CD4-positive, alpha-beta memory T cell (primary cell): ENCODE data around the gene RAB1B. TPM values are rescaled to one million over a fixed set of nuclear protein-coding genes. Genes with fewer than 3 reads are reported as not detected.

Experiments used
- CTCF ChIA-PET: fragments of 350-600 bp; sonication (Branson Sonifier 250); formaldehyde crosslinking; loops from one replicate; lab custom pipeline; 2021; ENCODE audit warnings: inconsistent platforms; ENCODE audit not compliant: partially characterized antibody; lab: Charles Lee
- POLR2A ChIA-PET: fragments of 350-600 bp; sonication (Branson Sonifier 250); formaldehyde crosslinking; loops from one replicate; lab custom pipeline; 2021; ENCODE audit not compliant: partially characterized antibody; lab: Charles Lee
- DNase-seq, 5 donors: peaks; one replicate each; pipeline versions ENCODE4 v3.0.0 to v3.0.0-alpha.2; 2020 to 2022; ENCODE audit warnings: mixed read lengths in 1 of 5
- H3K27ac ChIP-seq: one replicate; pipeline ENCODE4 v1.7.0; 2013; ENCODE audit warnings: low read depth, low read length
- H3K27me3 ChIP-seq: 2 replicates; pipeline ENCODE4 v1.7.0; 2013; ENCODE audit warnings: mild to moderate bottlenecking, low read length, moderate library complexity; ENCODE audit not compliant: insufficient read depth
- H3K36me3 ChIP-seq: 2 replicates; pipeline ENCODE4 v1.7.0; 2013; ENCODE audit warnings: mild to moderate bottlenecking, low read length, moderate library complexity; ENCODE audit not compliant: insufficient read depth
- H3K4me1 ChIP-seq: 2 replicates; pipeline ENCODE4 v1.7.0; 2013; ENCODE audit warnings: mild to moderate bottlenecking, low read length, moderate library complexity; ENCODE audit not compliant: insufficient read depth
- H3K4me3 ChIP-seq, 2 donors: one replicate each; pipeline ENCODE4 v1.7.0; 2013; ENCODE audit warnings: low read length in 2 of 2, mild to moderate bottlenecking in 1 of 2
- H3K9me3 ChIP-seq, 2 donors: one replicate each; pipeline ENCODE4 v1.7.0; 2013; ENCODE audit warnings: low read length in 2 of 2, control low read depth in 1 of 2; ENCODE audit not compliant: control insufficient read depth in 1 of 2
- H3K27ac Mint-ChIP-seq, 7 donors: one replicate each; pipeline ENCODE4 v1.8.0; 2020 to 2021; ENCODE audit warnings: mixed read lengths in 7 of 7, mild to moderate bottlenecking in 6 of 7, inconsistent platforms in 3 of 7, moderate library complexity in 3 of 7
- H3K27me3 Mint-ChIP-seq, 2 donors: one replicate each; pipeline ENCODE4 v1.8.0; 2020 to 2021; ENCODE audit warnings: mixed read lengths in 2 of 2
- H3K36me3 Mint-ChIP-seq, 2 donors: one replicate each; pipeline ENCODE4 v1.8.0; 2020 to 2021; ENCODE audit warnings: mixed read lengths in 2 of 2, inconsistent platforms in 1 of 2, mild to moderate bottlenecking in 1 of 2
- H3K4me1 Mint-ChIP-seq, 4 donors: one replicate each; pipeline ENCODE4 v1.8.0; 2020 to 2021; ENCODE audit warnings: mixed read lengths in 4 of 4, mild to moderate bottlenecking in 1 of 4
- H3K4me3 Mint-ChIP-seq, 8 donors: one replicate each; pipeline ENCODE4 v1.8.0; 2020 to 2021; ENCODE audit warnings: mixed read lengths in 8 of 8, mild to moderate bottlenecking in 7 of 8, moderate library complexity in 6 of 8, inconsistent platforms in 3 of 8
- H3K9me3 Mint-ChIP-seq, 8 donors: one replicate each; pipeline ENCODE4 v1.8.0; 2020 to 2021; ENCODE audit warnings: mixed read lengths in 8 of 8, mild to moderate bottlenecking in 5 of 8, inconsistent platforms in 3 of 8, moderate library complexity in 1 of 8
- intact Hi-C: fragments of 100-400 bp; cut with micrococcal nuclease; formaldehyde crosslinking; loops from one replicate; pipeline ENCODE4 v1.15.1; 2023
- polyA plus RNA-seq, 2 donors: library from polyadenylated mRNA; unstranded; fragments of 300-500 nt; fragmentation: Illumina TruSeq; gene quantifications; one replicate each; pipeline ENCODE4 v1.2.3, GENCODE V29; 2021
- total RNA-seq, 2 experiments: library from RNA; stranded (reverse); gene quantifications; one replicate each; pipeline ENCODE4 v1.2.3, GENCODE V29; 2021

The RAB1B gene
- total and polyA plus RNA-seq, 4 experiments from 2014 or later, result 9.7 to 79.4 (median 45.8) TPM

- no peaks in the 10 kb centered on the region for H3K9me3 ChIP-seq
- no peaks in the 10 kb centered on the region for H3K36me3 ChIP-seq
- H3K27ac Mint-ChIP-seq, result peak overlapping the region; percentile 83 to 98 (median 96)
- intact Hi-C loops, result loop anchor here (1.0 kb wide), 3 partner anchors 21 to 132 kb away; partner anchors contain the start of genes NPAS4 and RAB1B
- ChIA-PET CTCF (interaction anchor here (1.0 to 6.4 kb wide), 3 partner anchors 19 to 22 kb away, joined by 3 to 29 read pairs (median 9); partner anchors contain the start of gene RAB1B), POLR2A (interaction anchor here (0.6 to 13.4 kb wide), 27 partner anchors 11 to 1155 kb away, joined by 3 to 167 read pairs (median 3); partner anchors contain the start of genes B4GAT1, BRMS1, CNIH2 and MALAT1)
- peaks cover 16 to 49% (median 29%) of the 10 kb centered on the region in 4 donors for H3K4me1 Mint-ChIP-seq
- H3K4me3 Mint-ChIP-seq, result peak overlapping the region; percentile 83 to 96 (median 92)
- no peaks in the 10 kb centered on the region for H3K9me3 Mint-ChIP-seq
- peaks cover 0 to 1% of the 10 kb centered on the region in 2 donors for H3K36me3 Mint-ChIP-seq
- peak overlapping the region; percentile 70 to 84 for H3K4me3 ChIP-seq
- peak overlapping the region; percentile 88 for H3K27ac ChIP-seq
- no peaks in the 10 kb centered on the region for H3K27me3 ChIP-seq
- DNase-seq, result no peak
- H3K4me1 ChIP-seq, result peaks cover 39% of the 10 kb centered on the region
- peaks cover 10 to 14% of the 10 kb centered on the region in 2 donors for H3K27me3 Mint-ChIP-seq
Observed at GRCh38 chr11:66289548-66290329, 21.3 kb downstream of the RAB1B start.

- H3K4me3 ChIP-seq, result no peak overlapping the region
- Mint-ChIP-seq H3K27me3 (peaks cover 10 to 14% of the 10 kb centered on the region in 2 donors), H3K4me3 (peak overlapping the region; percentile 4 to 96 (median 92)), H3K4me1 (peaks cover 16 to 49% (median 29%) of the 10 kb centered on the region in 4 donors), H3K27ac (peak overlapping the region in 4 of 7 donors; percentile 9 to 96 (median 50)), H3K36me3 (peaks cover 0 to 1% of the 10 kb centered on the region in 2 donors), H3K9me3 (no peaks in the 10 kb centered on the region)
- ChIA-PET POLR2A (interaction anchor here (1.1 to 5.1 kb wide), 3 partner anchors 22 to 62 kb away, joined by 3 to 53 read pairs (median 14); partner anchors contain the start of gene B4GAT1), CTCF (interaction anchor here (6.4 kb wide), 1 partner anchor 21 kb away, joined by 29 read pairs; no protein-coding TSS in a partner anchor)
- no peak overlapping the region for H3K27ac ChIP-seq
- no peak for DNase-seq
- intact Hi-C loops, result no loop called here
- H3K9me3 ChIP-seq, result no peaks in the 10 kb centered on the region
- H3K27me3 ChIP-seq, result no peaks in the 10 kb centered on the region
- no peaks in the 10 kb centered on the region for H3K36me3 ChIP-seq
- H3K4me1 ChIP-seq, result peaks cover 39% of the 10 kb centered on the region
Observed at GRCh38 chr11:66290330-66290621, 21.8 kb downstream of the RAB1B start.

GRCh38 chr11:66291303-66291705 is 22.9 kb downstream of the RAB1B start:
- Mint-ChIP-seq H3K27me3 (peaks cover 10 to 14% of the 10 kb centered on the region in 2 donors), H3K4me1 (peaks cover 14 to 49% (median 29%) of the 10 kb centered on the region in 4 donors), H3K36me3 (peaks cover 0 to 1% of the 10 kb centered on the region in 2 donors), H3K9me3 (no peaks in the 10 kb centered on the region), H3K4me3 (peak overlapping the region in 6 of 8 donors; percentile 9 to 94 (median 60)), H3K27ac (peak overlapping the region in 1 of 7 donors; percentile 83)
- Histone ChIP-seq H3K27ac (no peak overlapping the region), H3K4me1 (peaks cover 39% of the 10 kb centered on the region), H3K9me3 (no peaks in the 10 kb centered on the region), H3K4me3 (no peak overlapping the region), H3K27me3 (no peaks in the 10 kb centered on the region), H3K36me3 (no peaks in the 10 kb centered on the region)
- CTCF ChIA-PET, result interaction anchor here (1.1 to 6.4 kb wide), 3 partner anchors 9 to 69 kb away, joined by 3 to 29 read pairs (median 5); no protein-coding TSS in a partner anchor
- intact Hi-C loops, result no loop called here
- no peak for DNase-seq
- POLR2A ChIA-PET, result interaction anchor here (0.8 to 5.1 kb wide), 7 partner anchors 9 to 552 kb away, joined by 3 to 53 read pairs (median 4); partner anchors contain the start of genes RAB1B and RCE1

GRCh38 chr11:66291706-66292542 is 23.5 kb downstream of the RAB1B start, which contains the start of gene TMEM151A:
TSS of gene TMEM151A (plus strand) at chr11:66291894. CDS start at chr11:66292014, 120 bp downstream.
- Mint-ChIP-seq H3K27ac (peak within 1 kb of the TSS in 4 of 7 donors; percentile 42 to 84 (median 81)), H3K27me3 (peaks cover 10 to 14% of the 10 kb centered on the region in 2 donors), H3K9me3 (no peaks in the 10 kb centered on the region), H3K4me3 (peak within 1 kb of the TSS; percentile 65 to 94 (median 82)), H3K4me1 (peaks cover 14 to 45% (median 29%) of the 10 kb centered on the region in 4 donors), H3K36me3 (peaks cover 0 to 1% of the 10 kb centered on the region in 2 donors)
- H3K4me1 ChIP-seq, result peaks cover 39% of the 10 kb centered on the region
- ChIA-PET CTCF (interaction anchor here (1.1 to 1.4 kb wide), 2 partner anchors 9 to 70 kb away, joined by 3 to 5 read pairs; no protein-coding TSS in a partner anchor), POLR2A (interaction anchor here (0.8 to 5.1 kb wide), 7 partner anchors 9 to 551 kb away, joined by 3 to 53 read pairs (median 4); partner anchors contain the start of genes RAB1B and RCE1)
- peak in 1 of 5 donors; percentile 32 for DNase-seq
- H3K36me3 ChIP-seq, result no peaks in the 10 kb centered on the region
- H3K4me3 ChIP-seq, result peak within 1 kb of the TSS in 1 of 2 donors; percentile 35
- no peaks in the 10 kb centered on the region for H3K9me3 ChIP-seq
- H3K27me3 ChIP-seq, result no peaks in the 10 kb centered on the region
- intact Hi-C loops, result no loop called here
- H3K27ac ChIP-seq, result no peak within 1 kb of the TSS

- Mint-ChIP-seq H3K4me3 (peak overlapping the region; percentile 7 to 80 (median 60)), H3K4me1 (peaks cover 14 to 37% (median 26%) of the 10 kb centered on the region in 4 donors), H3K36me3 (peaks cover 0 to 1% of the 10 kb centered on the region in 2 donors), H3K27ac (peak overlapping the region in 2 of 7 donors; percentile 30 to 79), H3K27me3 (peaks cover 10 to 14% of the 10 kb centered on the region in 2 donors), H3K9me3 (no peaks in the 10 kb centered on the region)
- H3K27me3 ChIP-seq, result no peaks in the 10 kb centered on the region
- intact Hi-C loops, result no loop called here
- H3K36me3 ChIP-seq, result no peaks in the 10 kb centered on the region
- H3K4me3 ChIP-seq, result no peak overlapping the region
- H3K9me3 ChIP-seq, result no peaks in the 10 kb centered on the region
- DNase-seq, result no peak
- H3K27ac ChIP-seq, result no peak overlapping the region
- peaks cover 32% of the 10 kb centered on the region for H3K4me1 ChIP-seq
- CTCF ChIA-PET, result no interaction called here
- POLR2A ChIA-PET, result no interaction called here
Observed at GRCh38 chr11:66292543-66293332, 24.3 kb downstream of the RAB1B start.

GRCh38 chr11:66293352-66293751 is 24.9 kb downstream of the RAB1B start:
- Mint-ChIP-seq H3K27ac (peak overlapping the region in 1 of 7 donors; percentile 35), H3K4me1 (peaks cover 14 to 33% (median 23%) of the 10 kb centered on the region in 4 donors), H3K4me3 (peak overlapping the region in 1 of 8 donors; percentile 52), H3K36me3 (peaks cover 0 to 1% of the 10 kb centered on the region in 2 donors), H3K9me3 (no peaks in the 10 kb centered on the region), H3K27me3 (peaks cover 10 to 14% of the 10 kb centered on the region in 2 donors)
- no peaks in the 10 kb centered on the region for H3K9me3 ChIP-seq
- DNase-seq, result no peak
- no peak overlapping the region for H3K27ac ChIP-seq
- POLR2A ChIA-PET, result no interaction called here
- CTCF ChIA-PET, result interaction anchor here (1.0 kb wide), 1 partner anchor 92 kb away, joined by 3 read pairs; no protein-coding TSS in a partner anchor
- intact Hi-C loops, result no loop called here
- peaks cover 26% of the 10 kb centered on the region for H3K4me1 ChIP-seq
- H3K36me3 ChIP-seq, result no peaks in the 10 kb centered on the region
- H3K27me3 ChIP-seq, result no peaks in the 10 kb centered on the region
- no peak overlapping the region for H3K4me3 ChIP-seq
